HFFc6 (cell line): ENCODE measurements around the gene CRABP2. TPM values are rescaled to one million over a fixed set of nuclear protein-coding genes. Genes with fewer than 3 reads are reported as not detected.

Experiments
- DNase-seq: peaks from one replicate; pipeline ENCODE4 v3.0.0-alpha.2; 2018
- H3K27ac Mint-ChIP-seq: 2 replicates; pipeline ENCODE4 v1.8.0; 2020; ENCODE audit warnings: mild to moderate bottlenecking, mixed read lengths
- H3K27me3 Mint-ChIP-seq: 2 replicates; pipeline ENCODE4 v1.8.0; 2021; ENCODE audit warnings: mild to moderate bottlenecking, moderate library complexity, mixed read lengths; ENCODE audit not compliant: insufficient read depth
- H3K36me3 Mint-ChIP-seq: 2 replicates; pipeline ENCODE4 v1.8.0; 2021; ENCODE audit warnings: low read depth, mixed read lengths
- H3K4me1 Mint-ChIP-seq: 2 replicates; pipeline ENCODE4 v1.8.0; 2020; ENCODE audit warnings: low read depth, mixed read lengths
- H3K4me3 Mint-ChIP-seq: 2 replicates; pipeline ENCODE4 v1.8.0; 2020; ENCODE audit warnings: mild to moderate bottlenecking, moderate library complexity, mixed read lengths
- H3K9me3 Mint-ChIP-seq: 2 replicates; pipeline ENCODE4 v1.8.0; 2020; ENCODE audit warnings: mild to moderate bottlenecking, mixed read lengths
- CTCF ChIP-seq: fragments of 200-600 bp; sonication (generic); IDR thresholded peaks from 2 replicates; pipeline ENCODE4 v1.5.0; 2021; ENCODE audit warnings: antibody characterized with exemption, mild to moderate bottlenecking
- total RNA-seq, 6 experiments: library from RNA; stranded (reverse); fragmentation: NEBNext Ultra II Directional; extraction: Animal tissue kit (Norgen Biotek cat#: 25700); gene quantifications; 2 replicates in 1 of 6; 3 replicates in 5 of 6; pipeline ENCODE4 v1.2.3, GENCODE V29; 2021

CRABP2 gene
- total RNA-seq, 6 experiments from 2014 or later: 55.9 to 70.4 (median 59.2) TPM

- peaks cover 53% of the 10 kb centered on the region for H3K4me1 Mint-ChIP-seq
- no peaks in the 10 kb centered on the region for H3K36me3 Mint-ChIP-seq
- H3K27ac Mint-ChIP-seq: no peak overlapping the region
- H3K4me3 Mint-ChIP-seq: no peak overlapping the region
- no peaks in the 10 kb centered on the region for H3K9me3 Mint-ChIP-seq
- no peak for DNase-seq
- TF ChIP-seq CTCF: no peak
- H3K27me3 Mint-ChIP-seq: peaks cover 10% of the 10 kb centered on the region
These were observed 2.0 kb downstream of the CRABP2 start for GRCh38 chr1:156703336-156703735.

- DNase-seq: no peak
- TF ChIP-seq CTCF: no peak
- H3K27ac Mint-ChIP-seq: no peak overlapping the region
- H3K4me3 Mint-ChIP-seq: no peak overlapping the region
- H3K27me3 Mint-ChIP-seq: peaks cover 14% of the 10 kb centered on the region
- no peaks in the 10 kb centered on the region for H3K9me3 Mint-ChIP-seq
- no peaks in the 10 kb centered on the region for H3K36me3 Mint-ChIP-seq
- peaks cover 29% of the 10 kb centered on the region for H3K4me1 Mint-ChIP-seq
These were observed 4.4 kb downstream of the CRABP2 start for GRCh38 chr1:156700736-156701531.

- TF ChIP-seq CTCF: no peak
- Mint-ChIP-seq H3K36me3 (no peaks in the 10 kb centered on the region), H3K9me3 (no peaks in the 10 kb centered on the region), H3K27me3 (peaks cover 14% of the 10 kb centered on the region), H3K4me3 (no peak overlapping the region), H3K27ac (no peak overlapping the region), H3K4me1 (peaks cover 14% of the 10 kb centered on the region)
- no peak for DNase-seq
These were observed 6.4 kb downstream of the CRABP2 start for GRCh38 chr1:156698995-156699394.

DNA sequence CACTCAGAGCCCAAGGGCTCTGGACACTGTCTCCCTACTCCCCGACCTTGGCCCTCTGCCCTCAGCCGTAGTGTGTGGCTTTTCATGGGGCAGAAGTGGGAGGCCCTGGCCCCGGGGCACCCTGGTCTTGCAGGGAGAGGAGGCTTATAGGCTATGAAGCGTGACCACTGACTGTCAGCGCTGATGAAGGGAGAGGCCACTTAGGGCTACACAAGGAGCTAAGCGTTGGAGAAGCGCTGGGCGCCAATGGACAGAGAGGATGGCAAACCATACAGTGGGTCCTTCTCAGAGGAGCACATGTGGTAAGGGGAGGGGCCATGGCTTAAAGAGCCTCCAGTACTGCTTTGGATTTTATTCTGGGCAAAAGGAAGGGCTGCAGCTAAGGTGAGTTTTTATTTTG is 7.9 kb downstream of the CRABP2 start:
- Mint-ChIP-seq H3K27me3 (peaks cover 14% of the 10 kb centered on the region), H3K36me3 (no peaks in the 10 kb centered on the region), H3K9me3 (no peaks in the 10 kb centered on the region), H3K4me3 (no peak overlapping the region), H3K4me1 (peaks cover 16% of the 10 kb centered on the region), H3K27ac (no peak overlapping the region)
- DNase-seq: no peak
- TF ChIP-seq CTCF: no peak

GRCh38 chr1:156696755-156697154 is 8.6 kb downstream of the CRABP2 start:
- H3K9me3 Mint-ChIP-seq: no peaks in the 10 kb centered on the region
- DNase-seq: no peak
- H3K27ac Mint-ChIP-seq: no peak overlapping the region
- no peaks in the 10 kb centered on the region for H3K36me3 Mint-ChIP-seq
- no peak for TF ChIP-seq CTCF
- H3K4me1 Mint-ChIP-seq: peaks cover 23% of the 10 kb centered on the region
- H3K4me3 Mint-ChIP-seq: no peak overlapping the region
- H3K27me3 Mint-ChIP-seq: peaks cover 12% of the 10 kb centered on the region
